ENCODE data around the gene FAM98B. TPM values are rescaled to one million over a fixed set of nuclear protein-coding genes. Genes with fewer than 3 reads are reported as not detected.
A peak's percentile ranks its signal among the peaks of the same experiment; 100 is the strongest.

The FAM98B gene
- 10 to 100 TPM; 51.0 to 61.8 TPM for total RNA-seq

- POLR2A ChIA-PET = interaction anchor here (0.7 to 3.2 kb wide), 13 partner anchors 11 to 245 kb away, joined by 3 to 18 read pairs (median 3); no protein-coding TSS in a partner anchor
- H3K27ac Mint-ChIP-seq = peak within 1 kb of the TSS; percentile 93
- peak; percentile 89 for DNase-seq
- no peaks in the 10 kb centered on the region for H3K9me3 Mint-ChIP-seq
- H3K4me3 Mint-ChIP-seq = peak within 1 kb of the TSS; percentile 95
- H3K4me1 Mint-ChIP-seq (ENCODE audit: low read depth) = peaks cover 30% of the 10 kb centered on the region
- peak; percentile 95 for ATAC-seq
- peaks cover 9% of the 10 kb centered on the region for H3K36me3 Mint-ChIP-seq (ENCODE audit: low read depth)
- TF ChIP-seq CTCF (IDR thresholded peaks at IDR 0.05) = no peak
- intact Hi-C loops (cut with micrococcal nuclease) = no loop called here
- H3K27me3 Mint-ChIP-seq = no peaks in the 10 kb centered on the region
- CTCF ChIA-PET = interaction anchor here (0.6 to 3.7 kb wide), 19 partner anchors 10 to 253 kb away, joined by 3 to 63 read pairs (median 6); partner anchors contain the start of gene RASGRP1
Measured at GRCh38 chr15:38453971-38454695, at the start of gene FAM98B. TSS of gene FAM98B (plus strand) at chr15:38454127. CDS start at chr15:38454162, 35 bp downstream.

- peaks cover 10% of the 10 kb centered on the region for H3K27me3 Mint-ChIP-seq
- H3K4me1 Mint-ChIP-seq (ENCODE audit: low read depth) = no peaks in the 10 kb centered on the region
- intact Hi-C loops (cut with micrococcal nuclease) = no loop called here
- no peak overlapping the region for H3K4me3 Mint-ChIP-seq
- no peak for TF ChIP-seq CTCF (IDR thresholded peaks at IDR 0.05)
- POLR2A ChIA-PET = no interaction called here
- no peaks in the 10 kb centered on the region for H3K9me3 Mint-ChIP-seq
- no peak for DNase-seq
- H3K27ac Mint-ChIP-seq = no peak overlapping the region
- no peaks in the 10 kb centered on the region for H3K36me3 Mint-ChIP-seq (ENCODE audit: low read depth)
- CTCF ChIA-PET = interaction anchor here (0.9 to 1.6 kb wide), 2 partner anchors 33 to 301 kb away, joined by 3 to 5 read pairs; no protein-coding TSS in a partner anchor
- peak; percentile 30 for ATAC-seq
Measured at GRCh38 chr15:38406436-38406835, 47.5 kb upstream of the FAM98B start.

GRCh38 chr15:38408576-38408975, 45.4 kb upstream of the FAM98B start:
- H3K27ac Mint-ChIP-seq = no peak overlapping the region
- ATAC-seq = no peak
- no peak for TF ChIP-seq CTCF (IDR thresholded peaks at IDR 0.05)
- ChIA-PET CTCF (no interaction called here), POLR2A (interaction anchor here (0.6 kb wide), 1 partner anchor 60 kb away, joined by 3 read pairs; no protein-coding TSS in a partner anchor)
- no peaks in the 10 kb centered on the region for H3K4me1 Mint-ChIP-seq (ENCODE audit: low read depth)
- no peak for DNase-seq
- no peaks in the 10 kb centered on the region for H3K36me3 Mint-ChIP-seq (ENCODE audit: low read depth)
- no peak overlapping the region for H3K4me3 Mint-ChIP-seq
- intact Hi-C loops (cut with micrococcal nuclease) = no loop called here
- H3K9me3 Mint-ChIP-seq = no peaks in the 10 kb centered on the region
- H3K27me3 Mint-ChIP-seq = peaks cover 2% of the 10 kb centered on the region

GRCh38 chr15:38411902-38412301, 42.0 kb upstream of the FAM98B start:
- no peaks in the 10 kb centered on the region for H3K9me3 Mint-ChIP-seq
- POLR2A ChIA-PET = no interaction called here
- no peak overlapping the region for H3K4me3 Mint-ChIP-seq
- H3K27ac Mint-ChIP-seq = no peak overlapping the region
- CTCF ChIA-PET = interaction anchor here (0.9 kb wide), 1 partner anchor 9 kb away, joined by 3 read pairs; no protein-coding TSS in a partner anchor
- no peaks in the 10 kb centered on the region for H3K36me3 Mint-ChIP-seq (ENCODE audit: low read depth)
- no peak for ATAC-seq
- TF ChIP-seq CTCF (IDR thresholded peaks at IDR 0.05) = no peak
- DNase-seq = no peak
- intact Hi-C loops (cut with micrococcal nuclease) = no loop called here
- no peaks in the 10 kb centered on the region for H3K4me1 Mint-ChIP-seq (ENCODE audit: low read depth)
- H3K27me3 Mint-ChIP-seq = peaks cover 20% of the 10 kb centered on the region

- ChIA-PET POLR2A (no interaction called here), CTCF (interaction anchor here (0.9 to 1.0 kb wide), 2 partner anchors 8 to 16 kb away, joined by 3 read pairs; no protein-coding TSS in a partner anchor)
- peaks cover 22% of the 10 kb centered on the region for H3K27me3 Mint-ChIP-seq
- no peak overlapping the region for H3K27ac Mint-ChIP-seq
- H3K4me1 Mint-ChIP-seq (ENCODE audit: low read depth) = no peaks in the 10 kb centered on the region
- TF ChIP-seq CTCF (IDR thresholded peaks at IDR 0.05) = no peak
- no peaks in the 10 kb centered on the region for H3K9me3 Mint-ChIP-seq
- no peak overlapping the region for H3K4me3 Mint-ChIP-seq
- DNase-seq (no peak), ATAC-seq (no peak)
- no peaks in the 10 kb centered on the region for H3K36me3 Mint-ChIP-seq (ENCODE audit: low read depth)
- intact Hi-C loops (cut with micrococcal nuclease) = no loop called here
Measured at GRCh38 chr15:38412466-38412865, 41.5 kb upstream of the FAM98B start.
